OCI-LY1 (cell line): ENCODE results near the gene NACC1.

Experiments
- EZH2 ChIP-seq: fragments of 200-600 bp; sonication (generic), shearing (Covaris generic); IDR thresholded peaks from 2 replicates; pipeline ENCODE4 v1.8.0; 2017; ENCODE audit warnings: borderline replicate concordance, mixed run types, mild to moderate bottlenecking, antibody characterized with exemption, low read length, moderate library complexity, mixed read lengths
- TF ChIP-seq, protein P1 (sequence below): fragments of 200-600 bp; sonication (generic), shearing (Covaris generic); IDR thresholded peaks from 2 replicates; pipeline ENCODE4 v1.5.1; 2017; ENCODE audit warnings: mild to moderate bottlenecking, antibody characterized with exemption, low read length, moderate library complexity, mixed read lengths

DNA sequence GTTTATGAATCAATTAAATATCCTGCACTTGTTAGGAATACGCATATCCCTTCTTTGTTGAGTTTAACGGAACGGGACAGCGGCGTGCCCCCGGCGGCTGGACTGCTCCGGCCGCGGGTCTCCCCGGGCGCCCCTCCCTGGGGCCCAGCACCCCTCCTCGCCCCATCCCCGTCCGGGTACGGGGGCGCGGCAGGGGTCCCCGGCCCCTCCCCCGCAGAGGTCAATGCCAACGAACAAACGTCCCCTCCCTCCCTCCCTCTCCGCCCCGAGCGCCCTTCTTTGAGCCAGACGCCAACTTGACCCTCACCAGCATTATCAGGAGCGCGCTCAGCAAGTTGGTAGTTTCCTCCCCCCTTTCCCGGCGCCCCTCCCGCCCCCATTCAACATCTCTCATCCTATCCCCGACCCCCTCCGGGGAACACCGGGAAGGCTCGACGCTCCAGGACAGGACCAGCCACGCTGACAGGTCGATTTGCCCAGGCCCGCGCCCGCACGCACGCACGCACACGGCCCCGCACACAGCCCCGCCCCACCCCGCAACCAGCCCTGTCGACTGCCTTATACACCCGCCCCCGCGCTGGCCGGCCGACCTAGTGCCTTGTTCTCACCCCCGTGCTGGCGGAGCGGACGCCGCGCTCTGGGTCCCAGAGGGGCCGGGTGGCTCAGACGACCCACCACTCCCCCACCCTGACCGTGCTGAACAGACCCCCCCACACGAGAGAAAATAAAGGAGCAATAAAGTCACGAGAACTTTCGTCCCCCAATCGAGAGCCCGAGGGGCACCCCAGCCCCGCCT is 20.4 kb upstream of the NACC1 start:
- TF ChIP-seq EZH2: no peak
- TF ChIP-seq, protein P1, sequence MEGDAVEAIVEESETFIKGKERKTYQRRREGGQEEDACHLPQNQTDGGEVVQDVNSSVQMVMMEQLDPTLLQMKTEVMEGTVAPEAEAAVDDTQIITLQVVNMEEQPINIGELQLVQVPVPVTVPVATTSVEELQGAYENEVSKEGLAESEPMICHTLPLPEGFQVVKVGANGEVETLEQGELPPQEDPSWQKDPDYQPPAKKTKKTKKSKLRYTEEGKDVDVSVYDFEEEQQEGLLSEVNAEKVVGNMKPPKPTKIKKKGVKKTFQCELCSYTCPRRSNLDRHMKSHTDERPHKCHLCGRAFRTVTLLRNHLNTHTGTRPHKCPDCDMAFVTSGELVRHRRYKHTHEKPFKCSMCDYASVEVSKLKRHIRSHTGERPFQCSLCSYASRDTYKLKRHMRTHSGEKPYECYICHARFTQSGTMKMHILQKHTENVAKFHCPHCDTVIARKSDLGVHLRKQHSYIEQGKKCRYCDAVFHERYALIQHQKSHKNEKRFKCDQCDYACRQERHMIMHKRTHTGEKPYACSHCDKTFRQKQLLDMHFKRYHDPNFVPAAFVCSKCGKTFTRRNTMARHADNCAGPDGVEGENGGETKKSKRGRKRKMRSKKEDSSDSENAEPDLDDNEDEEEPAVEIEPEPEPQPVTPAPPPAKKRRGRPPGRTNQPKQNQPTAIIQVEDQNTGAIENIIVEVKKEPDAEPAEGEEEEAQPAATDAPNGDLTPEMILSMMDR: no peak
